ENCODE measurements around the gene WNT3A.

WNT3A gene

DNA sequence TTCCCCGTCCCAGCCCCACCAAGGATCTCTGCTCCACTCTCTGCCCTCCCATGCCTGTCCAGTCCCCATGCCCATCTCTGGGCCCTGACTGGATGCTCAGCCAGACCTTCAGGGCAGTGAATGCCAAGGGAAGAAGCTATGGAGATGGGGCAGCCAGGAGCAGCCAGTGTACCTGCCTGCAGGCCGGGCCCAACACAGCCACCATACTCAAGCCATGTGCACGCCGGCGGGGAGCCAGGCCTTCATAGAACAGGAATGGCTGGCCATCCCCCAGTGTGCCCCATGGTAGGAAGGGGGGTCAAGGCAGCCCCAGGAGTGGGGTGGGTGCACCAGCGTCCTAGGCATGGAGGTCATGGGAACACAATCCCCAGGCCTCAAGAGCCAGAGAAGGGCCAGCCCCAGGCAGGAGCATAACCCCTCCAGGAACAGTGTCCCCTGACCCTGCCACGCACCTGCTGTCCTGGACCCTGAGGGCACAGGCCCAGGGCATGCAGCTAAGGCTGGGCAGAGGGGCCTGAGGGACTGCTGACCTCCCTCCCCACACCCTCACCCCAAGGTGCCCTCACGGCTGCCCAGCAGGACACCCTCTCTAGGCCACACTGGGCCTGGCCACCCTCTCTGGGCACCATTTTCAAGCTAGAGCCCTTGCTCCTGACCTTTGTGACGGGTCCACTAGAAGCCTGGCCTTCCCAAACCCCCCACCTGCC is 55.4 kb downstream of the WNT3A start:
- Histone ChIP-seq H3K4me3 (ENCODE audit: low read depth, low read length) (no peak overlapping the region), H3K27me3 (ENCODE audit: insufficient read depth, low read depth, severe bottlenecking) (peaks cover 17% of the 10 kb centered on the region), H3K27ac (no peak overlapping the region), H3K36me3 (no peaks in the 10 kb centered on the region), H3K9me3 (ENCODE audit: severe bottlenecking) (no peaks in the 10 kb centered on the region)
- no peak for TF ChIP-seq CTCF (IDR thresholded peaks at IDR 0.05; ENCODE audit: low read depth, low read length)
- no peak for DNase-seq

- H3K27me3 ChIP-seq (ENCODE audit: insufficient read depth, low read depth, severe bottlenecking) = peaks cover 18% of the 10 kb centered on the region
- no peak overlapping the region for H3K27ac ChIP-seq
- no peak overlapping the region for H3K4me3 ChIP-seq (ENCODE audit: low read depth, low read length)
- DNase-seq = no peak
- no peaks in the 10 kb centered on the region for H3K9me3 ChIP-seq (ENCODE audit: severe bottlenecking)
- no peaks in the 10 kb centered on the region for H3K36me3 ChIP-seq
- no peak for TF ChIP-seq CTCF (IDR thresholded peaks at IDR 0.05; ENCODE audit: low read depth, low read length)
These were observed 56.0 kb downstream of the WNT3A start for GRCh38 chr1:228062812-228063211.

- Histone ChIP-seq H3K36me3 (no peaks in the 10 kb centered on the region), H3K4me3 (ENCODE audit: low read depth, low read length) (no peak overlapping the region), H3K9me3 (ENCODE audit: severe bottlenecking) (no peaks in the 10 kb centered on the region), H3K27me3 (ENCODE audit: insufficient read depth, low read depth, severe bottlenecking) (peaks cover 16% of the 10 kb centered on the region), H3K27ac (no peak overlapping the region)
- no peak for DNase-seq
- no peak for TF ChIP-seq CTCF (IDR thresholded peaks at IDR 0.05; ENCODE audit: low read depth, low read length)
These were observed 56.7 kb downstream of the WNT3A start for GRCh38 chr1:228063251-228064191.

DNA sequence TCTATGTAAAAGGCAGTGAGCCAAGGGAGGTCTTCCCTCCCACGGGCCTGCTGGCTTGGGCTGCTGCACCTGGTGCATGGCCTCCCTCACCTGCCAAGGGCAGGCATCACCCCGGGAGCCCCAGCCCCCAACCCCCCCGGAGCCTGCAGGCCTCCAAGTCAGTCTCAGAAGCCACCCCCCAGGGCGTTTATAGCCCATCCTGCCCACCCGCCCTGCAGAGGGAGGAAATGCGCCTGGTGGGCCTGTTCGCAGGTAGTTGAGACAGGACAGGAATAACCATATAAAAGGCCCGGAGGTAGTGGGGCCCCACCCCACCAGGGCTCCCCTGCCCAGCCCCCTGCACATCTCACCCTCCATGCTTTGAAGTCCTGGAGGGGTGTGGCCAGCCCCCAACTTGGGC is 57.5 kb downstream of the WNT3A start:
- no peak for TF ChIP-seq CTCF (IDR thresholded peaks at IDR 0.05; ENCODE audit: low read depth, low read length)
- DNase-seq = no peak
- Histone ChIP-seq H3K4me3 (ENCODE audit: low read depth, low read length) (no peak overlapping the region), H3K27ac (no peak overlapping the region), H3K36me3 (no peaks in the 10 kb centered on the region), H3K27me3 (ENCODE audit: insufficient read depth, low read depth, severe bottlenecking) (peaks cover 8% of the 10 kb centered on the region), H3K9me3 (ENCODE audit: severe bottlenecking) (no peaks in the 10 kb centered on the region)

- Histone ChIP-seq H3K27me3 (ENCODE audit: insufficient read depth, low read depth, severe bottlenecking) (peaks cover 3% of the 10 kb centered on the region), H3K9me3 (ENCODE audit: severe bottlenecking) (no peaks in the 10 kb centered on the region), H3K27ac (no peak overlapping the region), H3K4me3 (ENCODE audit: low read depth, low read length) (no peak overlapping the region), H3K36me3 (no peaks in the 10 kb centered on the region)
- DNase-seq = no peak
- no peak for TF ChIP-seq CTCF (IDR thresholded peaks at IDR 0.05; ENCODE audit: low read depth, low read length)
These were observed 58.1 kb downstream of the WNT3A start for GRCh38 chr1:228064741-228065542.
